Astrocyte of the cerebellum (primary cell): Measurements from ENCODE around the gene ARHGEF7.

ENCODE experiments used
- DNase-seq: peaks from one replicate; pipeline ENCODE4 v3.0.0-alpha.2; 2011; ENCODE audit warnings: low read depth
- H3K4me3 ChIP-seq: 2 replicates; pipeline ENCODE4 v1.5.1; 2011; ENCODE audit warnings: mild to moderate bottlenecking, low read depth, low read length, moderate library complexity
- CTCF ChIP-seq: IDR thresholded peaks from 2 replicates; pipeline ENCODE4 v1.5.1; 2012; ENCODE audit warnings: low read length, low read depth, moderate library complexity, mild to moderate bottlenecking; ENCODE audit errors: missing control alignments
- in situ Hi-C: cut with HindIII; loops from 2 replicates; pipeline ENCODE4 v1.10.0; 2017; ENCODE audit warnings: low sequenced_read_pairs

ARHGEF7 gene

GRCh38 chr13:111129465-111130115, 14.5 kb downstream of the ARHGEF7 start:
- H3K4me3 ChIP-seq: no peak overlapping the region
- in situ Hi-C loops: no loop called here
- no peak for TF ChIP-seq CTCF
- DNase-seq: no peak

GRCh38 chr13:111130116-111130508, 15.0 kb downstream of the ARHGEF7 start:
- no peak for TF ChIP-seq CTCF

GRCh38 chr13:111131048-111131447, 15.9 kb downstream of the ARHGEF7 start:
- DNase-seq: no peak
- TF ChIP-seq CTCF: no peak
- in situ Hi-C loops: no loop called here
- H3K4me3 ChIP-seq: no peak overlapping the region

More at GRCh38 chr13:111130116-111130508, 15.0 kb downstream of the ARHGEF7 start:
- no peak overlapping the region for H3K4me3 ChIP-seq
- DNase-seq: no peak
- in situ Hi-C loops: no loop called here

- TF ChIP-seq CTCF: no peak
- DNase-seq: no peak
- in situ Hi-C loops: no loop called here
- H3K4me3 ChIP-seq: no peak overlapping the region
Observed at GRCh38 chr13:111131611-111132010, 16.5 kb downstream of the ARHGEF7 start.

- in situ Hi-C loops: no loop called here
- no peak for DNase-seq
- no peak overlapping the region for H3K4me3 ChIP-seq
- no peak for TF ChIP-seq CTCF
Observed at GRCh38 chr13:111132948-111133347, 17.8 kb downstream of the ARHGEF7 start.

- in situ Hi-C loops: no loop called here
- DNase-seq: no peak
- no peak for TF ChIP-seq CTCF
- H3K4me3 ChIP-seq: no peak overlapping the region
Observed at GRCh38 chr13:111139452-111139851, 24.3 kb downstream of the ARHGEF7 start.
